ENCODE results near the gene LCOR.

GRCh38 chr10:96919785-96920430 is 87.8 kb downstream of the LCOR start:
- no peak for TF ChIP-seq ZNF317 (CRISPR knock-in tag; IDR thresholded peaks at IDR 0.05; ENCODE audit: borderline replicate concordance, low read depth)
- TF ChIP-seq, protein P1, sequence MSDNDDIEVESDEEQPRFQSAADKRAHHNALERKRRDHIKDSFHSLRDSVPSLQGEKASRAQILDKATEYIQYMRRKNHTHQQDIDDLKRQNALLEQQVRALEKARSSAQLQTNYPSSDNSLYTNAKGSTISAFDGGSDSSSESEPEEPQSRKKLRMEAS (CRISPR knock-in tag; IDR thresholded peaks at IDR 0.05) = no peak
- TF ChIP-seq ZNF121 (CRISPR knock-in tag; IDR thresholded peaks at IDR 0.05) = no peak
- no peak for TF ChIP-seq JUN (CRISPR knock-in tag; IDR thresholded peaks at IDR 0.05)
- TF ChIP-seq CTCF (IDR thresholded peaks at IDR 0.05) = no peak
- TF ChIP-seq, protein P2, sequence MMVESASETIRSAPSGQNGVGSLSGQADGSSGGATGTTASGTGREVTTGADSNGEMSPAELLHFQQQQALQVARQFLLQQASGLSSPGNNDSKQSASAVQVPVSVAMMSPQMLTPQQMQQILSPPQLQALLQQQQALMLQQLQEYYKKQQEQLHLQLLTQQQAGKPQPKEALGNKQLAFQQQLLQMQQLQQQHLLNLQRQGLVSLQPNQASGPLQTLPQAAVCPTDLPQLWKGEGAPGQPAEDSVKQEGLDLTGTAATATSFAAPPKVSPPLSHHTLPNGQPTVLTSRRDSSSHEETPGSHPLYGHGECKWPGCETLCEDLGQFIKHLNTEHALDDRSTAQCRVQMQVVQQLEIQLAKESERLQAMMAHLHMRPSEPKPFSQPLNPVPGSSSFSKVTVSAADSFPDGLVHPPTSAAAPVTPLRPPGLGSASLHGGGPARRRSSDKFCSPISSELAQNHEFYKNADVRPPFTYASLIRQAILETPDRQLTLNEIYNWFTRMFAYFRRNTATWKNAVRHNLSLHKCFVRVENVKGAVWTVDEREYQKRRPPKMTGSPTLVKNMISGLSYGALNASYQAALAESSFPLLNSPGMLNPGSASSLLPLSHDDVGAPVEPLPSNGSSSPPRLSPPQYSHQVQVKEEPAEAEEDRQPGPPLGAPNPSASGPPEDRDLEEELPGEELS (CRISPR knock-in tag; IDR thresholded peaks at IDR 0.05) = no peak
- TF ChIP-seq, protein P3, sequence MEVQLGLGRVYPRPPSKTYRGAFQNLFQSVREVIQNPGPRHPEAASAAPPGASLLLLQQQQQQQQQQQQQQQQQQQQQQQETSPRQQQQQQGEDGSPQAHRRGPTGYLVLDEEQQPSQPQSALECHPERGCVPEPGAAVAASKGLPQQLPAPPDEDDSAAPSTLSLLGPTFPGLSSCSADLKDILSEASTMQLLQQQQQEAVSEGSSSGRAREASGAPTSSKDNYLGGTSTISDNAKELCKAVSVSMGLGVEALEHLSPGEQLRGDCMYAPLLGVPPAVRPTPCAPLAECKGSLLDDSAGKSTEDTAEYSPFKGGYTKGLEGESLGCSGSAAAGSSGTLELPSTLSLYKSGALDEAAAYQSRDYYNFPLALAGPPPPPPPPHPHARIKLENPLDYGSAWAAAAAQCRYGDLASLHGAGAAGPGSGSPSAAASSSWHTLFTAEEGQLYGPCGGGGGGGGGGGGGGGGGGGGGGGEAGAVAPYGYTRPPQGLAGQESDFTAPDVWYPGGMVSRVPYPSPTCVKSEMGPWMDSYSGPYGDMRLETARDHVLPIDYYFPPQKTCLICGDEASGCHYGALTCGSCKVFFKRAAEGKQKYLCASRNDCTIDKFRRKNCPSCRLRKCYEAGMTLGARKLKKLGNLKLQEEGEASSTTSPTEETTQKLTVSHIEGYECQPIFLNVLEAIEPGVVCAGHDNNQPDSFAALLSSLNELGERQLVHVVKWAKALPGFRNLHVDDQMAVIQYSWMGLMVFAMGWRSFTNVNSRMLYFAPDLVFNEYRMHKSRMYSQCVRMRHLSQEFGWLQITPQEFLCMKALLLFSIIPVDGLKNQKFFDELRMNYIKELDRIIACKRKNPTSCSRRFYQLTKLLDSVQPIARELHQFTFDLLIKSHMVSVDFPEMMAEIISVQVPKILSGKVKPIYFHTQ (CRISPR knock-in tag; IDR thresholded peaks at IDR 0.05) = no peak
- TF ChIP-seq SP1 (CRISPR knock-in tag; conservative IDR thresholded peaks at IDR 0.05) = no peak
- TF ChIP-seq TEAD4 (CRISPR knock-in tag; IDR thresholded peaks at IDR 0.05) = no peak
- no peak for TF ChIP-seq NR3C1 (CRISPR knock-in tag; conservative IDR thresholded peaks at IDR 0.05; ENCODE audit: low read depth)
